CD4-positive, alpha-beta T cell treated with Interleukin-17A for 1 hour (primary cell): Measurements from ENCODE around the gene FEM1B.
A peak's percentile ranks its signal among the peaks of the same experiment; 100 is the strongest.
"Not testable (repeated sequence)": the region's sequence is repeated elsewhere in the genome, so short reads cannot be mapped to it uniquely, and the experiment has no call there.

Experiments
- DNase-seq: peaks from one replicate; pipeline ENCODE4 v3.0.0-alpha.2; 2020

FEM1B gene

DNA sequence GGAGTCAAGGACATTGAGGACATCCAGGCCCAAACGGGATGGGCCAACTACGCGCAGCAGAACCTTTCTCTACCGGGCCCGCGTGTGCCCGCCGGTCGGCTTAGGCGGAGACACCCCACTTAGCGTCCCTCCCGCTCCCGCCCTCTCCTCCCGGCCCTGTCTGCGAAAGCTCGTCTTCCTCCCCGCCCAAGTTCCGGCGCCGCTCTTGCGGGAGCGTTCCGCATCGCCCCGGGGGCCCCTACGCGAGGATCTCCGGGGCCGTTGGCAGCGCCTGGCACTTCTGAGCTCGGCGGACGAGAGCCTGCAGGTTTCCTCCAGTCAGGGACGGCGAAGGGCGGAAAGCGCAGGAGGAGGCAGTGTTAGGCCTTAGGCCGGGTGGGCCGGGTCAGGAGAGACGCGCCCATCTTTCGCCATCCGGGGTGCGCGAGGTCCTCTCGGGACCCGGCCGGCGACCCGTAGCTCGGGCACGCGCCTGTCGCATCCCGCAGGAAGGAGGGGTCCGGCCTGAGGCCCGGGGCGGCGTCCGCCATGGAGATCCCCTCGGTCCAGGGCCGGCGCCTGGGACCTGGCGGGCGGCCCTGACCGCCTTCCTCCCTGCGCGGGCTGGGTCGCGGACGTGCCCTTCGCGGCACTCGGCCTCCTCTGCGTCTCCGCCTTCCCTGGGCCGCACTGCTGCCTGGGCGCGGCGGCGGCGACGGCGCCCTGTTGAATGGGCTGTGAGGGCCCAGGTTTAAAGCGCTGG is at the start of gene FEM1B:
Gene FEM1B, plus strand, starts transcription at position 143 of the 742 bp plus-strand sequence. CDS start 673 bp downstream, outside the sequence.
- peak; percentile 92 for DNase-seq

DNA sequence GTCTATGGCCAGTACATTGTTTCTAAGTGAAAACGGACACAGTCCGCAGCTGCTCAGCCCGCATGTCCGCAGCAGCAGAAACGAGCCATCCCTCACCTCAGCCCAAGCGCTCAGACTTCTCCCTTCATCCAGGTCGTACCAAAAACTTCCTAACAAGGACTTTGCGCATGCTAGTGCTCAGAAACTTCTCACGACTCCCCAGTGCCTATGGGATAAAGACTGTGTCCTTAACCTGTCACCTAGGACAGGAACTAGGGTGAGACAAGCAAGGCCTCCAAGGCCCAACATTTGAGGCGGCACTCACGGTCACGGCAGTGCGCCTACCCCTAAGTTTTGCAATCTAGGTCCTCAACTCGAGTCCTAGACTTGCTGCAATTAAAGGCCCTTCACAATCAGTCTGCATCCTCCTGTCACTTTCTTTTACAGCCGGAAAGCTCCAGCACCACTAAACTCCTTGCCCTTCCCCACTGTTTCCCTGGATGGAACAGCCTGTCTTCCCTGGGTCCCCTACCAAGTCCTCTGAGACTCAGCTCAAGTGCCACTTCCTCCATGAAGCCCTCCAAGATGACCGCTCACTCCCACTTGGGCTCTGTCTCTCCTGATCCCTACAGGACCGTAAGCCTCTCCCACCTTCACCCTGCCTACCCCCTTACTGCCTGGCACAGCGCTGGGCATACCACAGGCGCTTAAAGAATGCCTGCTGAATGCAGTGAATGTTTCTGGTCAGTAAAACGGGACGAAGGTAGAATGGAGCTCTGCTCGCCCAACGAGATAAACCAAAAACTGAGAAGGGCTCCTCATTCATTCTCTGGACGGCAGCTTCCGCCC is 49.2 kb upstream of the FEM1B start:
- no peak for DNase-seq

DNA sequence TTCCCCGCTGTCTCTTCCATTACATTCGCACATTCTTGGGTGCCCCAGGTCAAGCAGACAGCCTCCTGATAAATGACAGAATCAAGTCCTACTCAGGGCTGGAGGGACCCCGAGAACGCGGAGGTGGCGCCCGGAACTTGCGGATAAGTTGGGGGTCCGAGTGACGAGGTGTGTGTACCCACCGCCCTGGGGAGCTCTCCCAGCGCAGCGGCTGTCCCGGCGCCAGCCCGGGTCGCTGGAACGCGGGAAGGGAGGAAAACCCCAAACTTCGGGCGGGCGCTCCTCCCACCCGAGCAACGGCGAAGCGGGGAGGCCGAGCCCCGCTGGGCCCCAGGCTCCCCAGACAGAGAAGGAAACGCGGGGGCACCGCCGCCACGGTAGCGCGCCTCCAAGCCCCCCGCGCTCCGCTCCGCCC is 48.6 kb upstream of the FEM1B start:
- no peak for DNase-seq

- DNase-seq: peak; percentile 82
Observed at GRCh38 chr15:68229386-68230156, 48.0 kb upstream of the FEM1B start, which contains the start of gene CLN6. Gene CLN6 (minus strand): TSS chr15:68229728. CDS start chr15:68229584, 144 bp downstream.

DNA sequence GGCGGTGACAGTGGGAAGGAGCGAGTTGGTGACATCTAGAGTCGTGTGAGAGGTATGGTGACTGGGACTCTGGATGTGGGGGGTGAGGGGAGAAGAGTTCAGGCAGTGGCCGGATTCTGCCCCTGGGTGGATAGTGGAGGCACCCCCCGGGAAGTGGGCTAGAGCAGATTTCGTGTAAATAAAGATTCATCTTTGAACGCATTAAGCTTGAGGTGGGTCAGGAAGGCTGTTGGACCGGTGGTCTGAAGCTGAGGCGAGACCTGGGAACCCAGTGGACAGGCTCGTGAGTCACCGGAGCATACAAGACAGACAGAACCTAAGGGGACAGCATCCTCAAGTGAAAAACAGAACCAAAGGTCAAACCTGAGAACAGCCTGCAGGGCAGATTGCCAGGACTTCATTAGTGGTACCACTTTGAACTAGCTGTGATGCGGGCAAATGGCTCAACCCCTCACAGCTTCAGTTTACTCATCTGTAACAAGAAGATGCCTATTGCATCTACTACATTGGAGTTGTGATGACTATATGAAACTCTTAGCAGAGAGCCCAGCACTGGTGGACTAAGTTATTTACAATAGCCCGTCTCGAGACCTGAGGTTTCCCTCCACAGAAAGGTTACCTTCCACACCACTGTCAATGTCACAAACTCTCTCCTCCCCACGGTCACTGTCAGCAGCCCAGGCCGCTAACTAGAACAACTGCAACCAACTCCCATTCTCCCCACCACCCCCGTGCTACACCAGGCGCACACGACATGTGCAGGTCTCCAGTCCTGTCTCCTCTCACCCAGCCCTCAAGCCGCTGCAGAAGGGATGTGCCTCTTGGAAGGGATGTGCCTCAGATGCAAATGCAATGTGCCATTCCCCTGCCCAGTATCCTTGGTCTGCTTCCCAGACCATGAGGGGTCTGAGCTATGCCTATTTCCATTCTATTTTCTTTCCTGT is 47.1 kb upstream of the FEM1B start:
- DNase-seq: no peak

- no peak for DNase-seq
Observed at GRCh38 chr15:68231102-68231818, 46.3 kb upstream of the FEM1B start.

GRCh38 chr15:68232449-68232848 is 45.1 kb upstream of the FEM1B start:
- DNase-seq: no peak

GRCh38 chr15:68232937-68233336 is 44.6 kb upstream of the FEM1B start:
- DNase-seq: no peak

DNA sequence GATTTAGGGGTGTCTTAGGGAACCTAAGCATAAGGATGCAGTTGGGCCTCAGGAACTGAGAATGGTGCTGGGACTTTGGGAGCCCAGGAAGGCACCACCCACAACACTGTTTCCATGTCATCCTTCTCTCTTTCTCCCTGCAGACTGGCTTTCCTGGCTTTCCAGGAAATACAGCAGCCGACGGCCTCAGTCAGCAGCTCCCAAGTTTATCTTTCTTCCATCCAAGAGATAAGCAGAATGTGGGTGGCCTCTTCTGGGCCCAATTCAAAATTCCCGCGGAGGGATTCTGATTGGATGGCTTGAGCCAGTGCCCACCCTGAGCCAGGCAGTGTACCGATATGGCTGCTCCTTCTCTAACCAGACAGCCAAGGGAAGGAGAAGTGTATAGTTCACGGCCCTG is 43.5 kb upstream of the FEM1B start:
- DNase-seq: no peak

- not testable (repeated sequence) for DNase-seq
Observed at GRCh38 chr15:68234520-68234919, 43.0 kb upstream of the FEM1B start.

- DNase-seq: no peak
Observed at GRCh38 chr15:68235022-68235421, 42.5 kb upstream of the FEM1B start.

GRCh38 chr15:68239025-68239424 is 38.5 kb upstream of the FEM1B start:
- DNase-seq: no peak

DNA sequence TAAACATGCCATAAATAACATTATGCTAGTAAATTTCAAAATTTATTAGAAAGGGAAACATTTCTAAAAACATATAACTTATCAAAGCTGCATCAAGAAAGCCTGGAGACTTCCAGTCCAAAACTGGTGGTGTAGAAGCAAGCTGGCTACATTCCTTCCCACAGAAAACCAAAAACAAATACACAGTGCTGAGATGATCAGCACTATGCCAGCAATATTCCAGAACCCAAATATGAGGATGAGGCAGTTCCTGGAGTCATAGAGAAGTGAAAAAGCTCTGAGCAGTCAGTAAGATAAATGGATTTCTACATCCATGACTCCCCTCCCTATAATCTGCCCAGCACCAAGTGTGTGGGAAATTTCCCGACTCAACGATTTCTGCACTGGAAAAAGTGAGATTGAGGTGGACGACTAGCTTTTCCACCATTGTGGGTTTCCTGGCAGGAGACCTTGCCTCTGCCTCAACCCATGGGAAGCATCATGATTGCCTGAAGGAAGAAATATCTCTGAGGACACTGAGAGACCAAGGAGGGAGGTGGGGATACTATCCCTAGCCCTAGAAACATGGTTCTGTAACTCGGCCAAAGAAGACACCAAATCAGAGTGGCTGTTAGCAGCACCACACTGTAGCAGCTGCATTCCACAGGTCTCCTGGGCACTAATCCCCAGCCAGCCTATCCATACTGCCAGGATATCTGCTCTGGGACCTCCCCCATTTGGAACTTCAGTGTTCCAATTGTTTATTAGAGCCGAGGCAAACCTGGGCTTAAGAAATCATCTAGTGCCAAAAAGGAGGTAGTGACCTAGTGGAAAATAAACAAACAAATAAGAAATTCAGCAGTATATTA is 36.2 kb upstream of the FEM1B start:
- DNase-seq: no peak

- DNase-seq: no peak
Observed at GRCh38 chr15:68244235-68244634, 33.3 kb upstream of the FEM1B start.

- DNase-seq: no peak
Observed at GRCh38 chr15:68249058-68249713, 28.4 kb upstream of the FEM1B start.

DNA sequence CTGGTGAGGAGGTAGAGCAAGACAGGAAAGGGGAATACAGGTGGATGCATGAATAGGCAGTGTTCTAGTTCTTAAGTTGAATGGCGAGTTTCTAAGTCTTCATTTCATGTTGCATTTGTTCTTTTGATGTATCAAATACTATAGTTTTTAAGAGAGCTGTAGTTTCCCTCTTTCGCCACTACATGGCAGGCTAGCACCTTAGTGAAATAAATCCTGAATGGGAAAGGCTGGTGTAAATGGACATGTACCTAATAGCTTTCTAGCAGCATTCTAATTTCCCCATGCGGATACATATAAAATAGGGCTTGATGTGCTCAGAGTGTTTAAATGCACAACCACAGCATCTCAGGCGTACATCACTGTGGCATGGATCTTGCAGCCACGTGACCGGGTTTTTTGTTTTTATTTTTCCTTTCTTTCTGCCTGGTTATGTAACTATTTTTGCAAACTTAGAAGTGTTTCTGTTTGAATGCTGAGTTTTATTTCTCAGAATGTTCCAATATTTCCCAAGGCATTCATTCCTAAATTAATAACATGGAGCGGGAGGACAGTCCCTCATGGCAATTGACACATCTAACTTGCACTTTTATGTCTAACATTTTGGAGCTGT is 24.5 kb upstream of the FEM1B start:
- DNase-seq: peak; percentile 71

GRCh38 chr15:68256675-68257450 is 20.7 kb upstream of the FEM1B start:
- DNase-seq: peak; percentile 65

- DNase-seq: no peak
Observed at GRCh38 chr15:68258692-68259091, 18.9 kb upstream of the FEM1B start.

GRCh38 chr15:68259883-68260282 is 17.7 kb upstream of the FEM1B start:
- DNase-seq: no peak
